OCI-LY7 (cell line): ENCODE results near the gene TAOK1.

ENCODE experiments used
- EZH2phosphoT487 ChIP-seq: fragments of 200-600 bp; sonication (generic); IDR thresholded peaks from 2 replicates; pipeline ENCODE4 v1.6.1; 2018; ENCODE audit warnings: low read depth, borderline replicate concordance, mild to moderate bottlenecking, mixed run types, antibody characterized with exemption, low read length, moderate library complexity, mixed read lengths
- TF ChIP-seq, protein P1 (sequence below): fragments of 200-600 bp; sonication (generic); conservative IDR thresholded peaks from 2 replicates; pipeline ENCODE4 v1.5.1; 2014; ENCODE audit warnings: mild to moderate bottlenecking, antibody characterized with exemption, low read length, moderate library complexity, mixed read lengths

DNA sequence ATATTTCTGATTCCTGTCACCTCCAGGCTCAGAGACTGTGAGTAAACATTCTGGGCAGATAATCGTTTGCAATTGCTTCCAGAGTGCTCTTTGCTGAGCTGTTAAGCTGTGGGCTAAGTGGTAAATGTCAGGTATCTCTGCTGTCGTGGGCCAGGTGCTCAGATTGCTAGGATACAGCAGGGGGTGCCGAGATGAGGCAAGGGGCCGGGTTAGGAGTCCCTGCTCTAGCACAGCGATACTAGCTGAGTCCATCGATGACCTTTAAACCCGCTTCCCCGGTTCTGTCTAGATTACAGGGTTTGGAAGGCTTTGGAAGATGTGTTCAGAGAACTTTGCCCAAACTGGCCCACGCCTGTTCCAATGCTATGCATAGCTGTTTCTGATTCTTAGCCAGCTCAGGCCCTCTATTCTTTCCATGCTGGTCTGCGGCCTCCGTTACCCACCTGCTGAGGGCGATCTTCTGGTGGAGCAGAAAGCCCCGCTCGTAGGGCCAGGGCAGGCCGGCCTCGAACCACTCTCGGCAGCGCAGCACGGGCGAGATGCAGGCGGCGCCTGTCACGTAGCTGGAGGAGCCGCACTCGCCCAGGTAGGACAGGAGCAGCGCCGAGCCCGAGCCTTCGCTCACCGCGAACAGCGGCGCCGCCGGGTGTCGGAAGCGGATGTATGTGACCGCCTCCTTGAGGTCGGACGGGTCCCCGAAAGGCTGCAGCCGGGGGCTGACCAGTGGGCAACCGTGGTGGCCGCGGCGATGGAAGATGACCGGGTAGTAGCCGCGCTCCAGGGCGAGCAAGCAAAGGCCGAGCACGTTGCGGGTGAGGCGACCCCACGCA lies 175.7 kb downstream of the TAOK1 start:
- TF ChIP-seq, protein P1, sequence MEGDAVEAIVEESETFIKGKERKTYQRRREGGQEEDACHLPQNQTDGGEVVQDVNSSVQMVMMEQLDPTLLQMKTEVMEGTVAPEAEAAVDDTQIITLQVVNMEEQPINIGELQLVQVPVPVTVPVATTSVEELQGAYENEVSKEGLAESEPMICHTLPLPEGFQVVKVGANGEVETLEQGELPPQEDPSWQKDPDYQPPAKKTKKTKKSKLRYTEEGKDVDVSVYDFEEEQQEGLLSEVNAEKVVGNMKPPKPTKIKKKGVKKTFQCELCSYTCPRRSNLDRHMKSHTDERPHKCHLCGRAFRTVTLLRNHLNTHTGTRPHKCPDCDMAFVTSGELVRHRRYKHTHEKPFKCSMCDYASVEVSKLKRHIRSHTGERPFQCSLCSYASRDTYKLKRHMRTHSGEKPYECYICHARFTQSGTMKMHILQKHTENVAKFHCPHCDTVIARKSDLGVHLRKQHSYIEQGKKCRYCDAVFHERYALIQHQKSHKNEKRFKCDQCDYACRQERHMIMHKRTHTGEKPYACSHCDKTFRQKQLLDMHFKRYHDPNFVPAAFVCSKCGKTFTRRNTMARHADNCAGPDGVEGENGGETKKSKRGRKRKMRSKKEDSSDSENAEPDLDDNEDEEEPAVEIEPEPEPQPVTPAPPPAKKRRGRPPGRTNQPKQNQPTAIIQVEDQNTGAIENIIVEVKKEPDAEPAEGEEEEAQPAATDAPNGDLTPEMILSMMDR = peak; percentile 66
- no peak for TF ChIP-seq EZH2phosphoT487
